ENCODE results near the gene ALKBH7.

DNA sequence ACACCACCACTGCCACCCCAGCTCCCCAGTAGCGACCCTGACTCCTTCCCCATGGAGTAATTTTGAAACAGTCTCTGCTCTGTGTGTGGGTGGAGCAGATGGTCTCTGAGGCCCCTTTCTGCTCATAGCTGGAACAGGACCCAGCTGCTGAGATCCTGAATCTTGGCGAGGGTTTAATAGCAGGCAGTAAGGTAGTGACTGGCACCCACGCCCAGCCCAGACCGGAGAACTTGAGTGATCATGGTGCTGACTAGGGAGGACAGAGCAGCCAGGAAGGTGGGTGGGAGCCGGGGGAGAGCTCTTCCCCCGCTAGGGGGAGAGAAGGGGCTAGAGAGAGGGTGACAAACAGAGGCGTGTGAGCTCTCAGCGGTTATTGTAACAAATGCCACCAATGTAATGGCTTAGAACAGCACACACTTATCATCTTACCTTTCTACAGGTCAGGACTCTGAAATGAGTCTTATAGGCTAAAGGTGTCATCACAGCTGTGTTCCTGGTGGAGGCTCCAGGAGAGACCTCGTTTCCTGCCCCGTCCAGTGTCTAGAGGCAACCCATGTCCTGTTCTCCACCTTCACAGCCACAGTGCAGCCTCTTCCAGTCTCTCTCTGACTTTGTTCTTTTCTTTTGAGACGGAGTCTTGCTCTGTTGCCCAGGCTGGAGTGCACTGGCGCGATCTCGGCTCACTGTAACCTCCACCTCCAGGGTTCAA, 31.9 kb upstream of the ALKBH7 start:
- TF ChIP-seq ESRRG (CRISPR knock-in tag; IDR thresholded peaks at IDR 0.05): no peak
- TF ChIP-seq ZNF565 (CRISPR knock-in tag; conservative IDR thresholded peaks at IDR 0.05; ENCODE audit: low read depth): no peak
- TF ChIP-seq RARB (CRISPR knock-in tag; IDR thresholded peaks at IDR 0.05): no peak
- TF ChIP-seq, protein P1, sequence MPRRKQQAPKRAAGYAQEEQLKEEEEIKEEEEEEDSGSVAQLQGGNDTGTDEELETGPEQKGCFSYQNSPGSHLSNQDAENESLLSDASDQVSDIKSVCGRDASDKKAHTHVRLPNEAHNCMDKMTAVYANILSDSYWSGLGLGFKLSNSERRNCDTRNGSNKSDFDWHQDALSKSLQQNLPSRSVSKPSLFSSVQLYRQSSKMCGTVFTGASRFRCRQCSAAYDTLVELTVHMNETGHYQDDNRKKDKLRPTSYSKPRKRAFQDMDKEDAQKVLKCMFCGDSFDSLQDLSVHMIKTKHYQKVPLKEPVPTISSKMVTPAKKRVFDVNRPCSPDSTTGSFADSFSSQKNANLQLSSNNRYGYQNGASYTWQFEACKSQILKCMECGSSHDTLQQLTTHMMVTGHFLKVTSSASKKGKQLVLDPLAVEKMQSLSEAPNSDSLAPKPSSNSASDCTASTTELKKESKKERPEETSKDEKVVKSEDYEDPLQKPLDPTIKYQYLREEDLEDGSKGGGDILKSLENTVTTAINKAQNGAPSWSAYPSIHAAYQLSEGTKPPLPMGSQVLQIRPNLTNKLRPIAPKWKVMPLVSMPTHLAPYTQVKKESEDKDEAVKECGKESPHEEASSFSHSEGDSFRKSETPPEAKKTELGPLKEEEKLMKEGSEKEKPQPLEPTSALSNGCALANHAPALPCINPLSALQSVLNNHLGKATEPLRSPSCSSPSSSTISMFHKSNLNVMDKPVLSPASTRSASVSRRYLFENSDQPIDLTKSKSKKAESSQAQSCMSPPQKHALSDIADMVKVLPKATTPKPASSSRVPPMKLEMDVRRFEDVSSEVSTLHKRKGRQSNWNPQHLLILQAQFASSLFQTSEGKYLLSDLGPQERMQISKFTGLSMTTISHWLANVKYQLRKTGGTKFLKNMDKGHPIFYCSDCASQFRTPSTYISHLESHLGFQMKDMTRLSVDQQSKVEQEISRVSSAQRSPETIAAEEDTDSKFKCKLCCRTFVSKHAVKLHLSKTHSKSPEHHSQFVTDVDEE (CRISPR knock-in tag; IDR thresholded peaks at IDR 0.05): no peak
- TF ChIP-seq ISL1 (CRISPR knock-in tag; IDR thresholded peaks at IDR 0.05): no peak

Data from SK-N-SH treated with all-trans-retinoic acid at 6 μM for 48 hours (cell line).